ENCODE measurements around the gene DHX35. TPM values are rescaled to one million over a fixed set of nuclear protein-coding genes. Genes with fewer than 3 reads are reported as not detected.
A peak's percentile ranks its signal among the peaks of the same experiment; 100 is the strongest.

Gene DHX35
- total RNA-seq, 4 donors from 2014 or later, result 4.4 to 14.7 (median 10.8) TPM

DNA sequence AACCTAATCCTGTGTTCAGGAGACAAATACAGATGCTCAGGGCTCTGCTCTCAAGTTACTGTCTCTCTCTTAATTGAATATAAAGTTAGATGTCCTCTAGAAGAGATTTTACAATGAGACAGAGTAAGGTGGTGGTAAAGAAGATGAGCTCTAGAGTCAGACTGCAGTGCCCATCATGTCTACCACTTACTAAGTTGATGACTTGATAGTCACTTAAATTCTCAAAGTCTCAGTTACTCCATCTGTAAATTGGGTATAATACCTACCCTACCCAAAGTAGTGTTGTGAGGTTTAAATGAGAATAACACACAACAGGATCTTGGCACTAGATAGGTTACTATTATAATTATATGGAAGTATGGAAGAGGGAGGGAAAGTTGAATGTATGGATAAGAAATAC is 1.6 kb downstream of the DHX35 start:
- Histone ChIP-seq H3K9me3 (no peaks in the 10 kb centered on the region), H3K27ac (no peak overlapping the region), H3K27me3 (no peaks in the 10 kb centered on the region), H3K36me3 (peaks cover 0 to 10% (median 3%) of the 10 kb centered on the region in 3 donors), H3K4me1 (peaks cover 3 to 37% (median 7%) of the 10 kb centered on the region in 3 donors), H3K4me3 (no peak overlapping the region)
- TF ChIP-seq POLR2A (IDR thresholded peaks at IDR 0.05), result no peak
- TF ChIP-seq, protein P1, sequence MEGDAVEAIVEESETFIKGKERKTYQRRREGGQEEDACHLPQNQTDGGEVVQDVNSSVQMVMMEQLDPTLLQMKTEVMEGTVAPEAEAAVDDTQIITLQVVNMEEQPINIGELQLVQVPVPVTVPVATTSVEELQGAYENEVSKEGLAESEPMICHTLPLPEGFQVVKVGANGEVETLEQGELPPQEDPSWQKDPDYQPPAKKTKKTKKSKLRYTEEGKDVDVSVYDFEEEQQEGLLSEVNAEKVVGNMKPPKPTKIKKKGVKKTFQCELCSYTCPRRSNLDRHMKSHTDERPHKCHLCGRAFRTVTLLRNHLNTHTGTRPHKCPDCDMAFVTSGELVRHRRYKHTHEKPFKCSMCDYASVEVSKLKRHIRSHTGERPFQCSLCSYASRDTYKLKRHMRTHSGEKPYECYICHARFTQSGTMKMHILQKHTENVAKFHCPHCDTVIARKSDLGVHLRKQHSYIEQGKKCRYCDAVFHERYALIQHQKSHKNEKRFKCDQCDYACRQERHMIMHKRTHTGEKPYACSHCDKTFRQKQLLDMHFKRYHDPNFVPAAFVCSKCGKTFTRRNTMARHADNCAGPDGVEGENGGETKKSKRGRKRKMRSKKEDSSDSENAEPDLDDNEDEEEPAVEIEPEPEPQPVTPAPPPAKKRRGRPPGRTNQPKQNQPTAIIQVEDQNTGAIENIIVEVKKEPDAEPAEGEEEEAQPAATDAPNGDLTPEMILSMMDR (IDR thresholded peaks at IDR 0.05), result no peak
- intact Hi-C loops (cut with DNase I), result no loop called here
- DNase-seq, result no peak

DNA sequence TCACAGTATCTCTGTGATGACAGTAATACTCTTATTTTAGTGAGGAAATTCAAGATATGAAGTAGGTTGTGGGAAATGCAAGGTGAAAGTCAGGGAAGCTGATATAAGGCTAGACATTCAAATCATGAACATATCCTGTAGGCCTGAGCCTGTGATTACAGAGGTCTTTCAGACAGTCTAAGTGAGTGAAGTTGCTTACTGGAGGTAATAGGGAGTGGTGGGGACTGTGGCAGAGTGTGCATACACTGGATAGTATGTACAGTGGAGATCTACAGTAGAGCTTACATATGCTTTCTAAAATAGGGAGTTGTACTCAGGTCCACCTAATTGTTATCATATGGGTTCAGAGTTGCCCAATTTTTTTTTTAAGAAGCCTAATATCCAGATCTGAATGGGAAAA is 3.1 kb downstream of the DHX35 start:
- peaks cover 3 to 49% (median 7%) of the 10 kb centered on the region in 3 donors for H3K4me1 ChIP-seq

DNA sequence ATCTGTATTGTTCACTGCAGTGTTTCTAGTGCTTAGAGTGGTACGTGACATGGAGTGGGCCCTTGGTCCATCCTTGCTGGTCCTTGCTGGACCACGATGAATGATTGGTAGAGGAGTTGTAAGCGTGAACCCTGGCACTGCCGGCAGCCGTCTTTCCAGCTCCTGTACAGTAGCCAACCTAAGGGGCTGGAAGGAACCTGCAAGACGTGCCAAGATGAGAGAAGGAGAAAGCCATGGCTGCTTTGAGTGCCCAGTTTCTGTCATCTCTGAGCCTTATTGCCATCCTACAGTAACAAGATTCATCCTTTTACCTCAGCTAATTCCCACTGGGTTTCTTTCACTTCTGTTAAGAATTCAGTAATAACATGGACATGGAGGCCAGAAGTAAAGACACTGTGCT is 5.9 kb downstream of the DHX35 start:
- WGBS, 2 donors, result 54 to 56% methylated on average over 5 to 6 of the region's 6 CpGs

More for the DNA sequence above, 3.1 kb downstream of the DHX35 start:
- H3K36me3 ChIP-seq, result peaks cover 0 to 24% (median 7%) of the 10 kb centered on the region in 3 donors
- H3K27ac ChIP-seq, result no peak overlapping the region
- DNase-seq, result no peak
- H3K4me3 ChIP-seq, result no peak overlapping the region
- no peak for TF ChIP-seq POLR2A (IDR thresholded peaks at IDR 0.05)
- TF ChIP-seq, protein P1 (IDR thresholded peaks at IDR 0.05), result no peak
- intact Hi-C loops (cut with DNase I), result no loop called here
- H3K9me3 ChIP-seq, result no peaks in the 10 kb centered on the region
- no peaks in the 10 kb centered on the region for H3K27me3 ChIP-seq

DNA sequence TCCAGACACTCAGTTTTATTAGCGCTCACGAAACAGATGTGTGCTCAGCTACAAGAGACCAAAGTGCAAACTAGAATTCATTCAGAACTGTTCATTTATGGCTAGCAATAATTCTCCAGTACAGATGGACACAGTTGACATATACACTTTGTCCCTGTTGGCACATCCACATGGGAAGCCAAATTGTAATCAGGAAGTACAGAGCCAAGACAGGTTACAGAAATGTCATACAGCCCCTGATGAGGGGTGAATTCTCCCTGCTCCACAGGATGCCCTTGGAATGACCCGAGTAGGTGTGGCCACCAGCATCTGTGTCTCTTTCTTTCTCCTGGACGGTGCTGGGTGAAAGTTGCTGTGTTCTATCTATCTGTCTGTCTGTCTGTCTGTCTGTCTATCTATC is 7.6 kb downstream of the DHX35 start:
- intact Hi-C loops (cut with DNase I), result no loop called here
- 79 to 81% methylated on average over 4 of the region's 4 CpGs for WGBS, 2 donors
- no peaks in the 10 kb centered on the region for H3K27me3 ChIP-seq
- no peaks in the 10 kb centered on the region for H3K9me3 ChIP-seq
- TF ChIP-seq, protein P1 (IDR thresholded peaks at IDR 0.05), result no peak
- no peak for TF ChIP-seq POLR2A (IDR thresholded peaks at IDR 0.05)
- H3K4me3 ChIP-seq, result no peak overlapping the region
- DNase-seq, result no peak
- H3K36me3 ChIP-seq, result peaks cover 0 to 47% (median 7%) of the 10 kb centered on the region in 3 donors
- H3K27ac ChIP-seq, result peak overlapping the region; percentile 1 to 70 (median 34)
- peaks cover 0 to 44% (median 7%) of the 10 kb centered on the region in 3 donors for H3K4me1 ChIP-seq

More for the DNA sequence above, 5.9 kb downstream of the DHX35 start:
- Histone ChIP-seq H3K27me3 (no peaks in the 10 kb centered on the region), H3K4me1 (peaks cover under 1 to 40% (median 7%) of the 10 kb centered on the region in 3 donors), H3K4me3 (no peak overlapping the region), H3K36me3 (peaks cover 0 to 50% (median 7%) of the 10 kb centered on the region in 3 donors), H3K9me3 (no peaks in the 10 kb centered on the region), H3K27ac (peak overlapping the region in 3 of 4 donors; percentile 40 to 72 (median 70))
- TF ChIP-seq, protein P1 (IDR thresholded peaks at IDR 0.05), result no peak
- DNase-seq, result no peak
- intact Hi-C loops (cut with DNase I), result no loop called here

DNA sequence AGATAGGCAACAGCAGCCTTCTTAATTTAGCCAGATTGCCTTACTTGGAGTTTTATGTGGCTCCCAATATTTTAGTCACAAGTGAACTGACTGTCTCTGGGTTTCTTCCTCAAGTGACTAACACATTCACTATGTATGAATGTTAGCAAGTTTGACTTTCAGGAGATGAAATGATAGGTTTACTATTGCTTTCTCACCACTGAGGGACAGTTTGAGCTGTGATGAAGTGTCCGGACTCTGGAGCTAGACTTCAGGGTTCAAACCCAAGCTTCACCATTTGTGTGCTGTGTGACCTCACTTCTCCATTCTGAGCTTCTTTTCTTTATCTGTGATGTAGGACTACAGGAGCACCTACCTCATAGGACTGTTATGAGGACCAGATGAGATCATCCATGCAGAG is 8.2 kb downstream of the DHX35 start:
- 83 to 100% methylated on average over 1 of the region's 1 CpG for WGBS, 2 donors
- H3K27ac ChIP-seq, result peak overlapping the region in 3 of 4 donors; percentile 32 to 70 (median 58)
- no peak overlapping the region for H3K4me3 ChIP-seq
- DNase-seq, result no peak
- no peaks in the 10 kb centered on the region for H3K9me3 ChIP-seq
- intact Hi-C loops (cut with DNase I), result no loop called here
- no peaks in the 10 kb centered on the region for H3K27me3 ChIP-seq
- TF ChIP-seq, protein P1 (IDR thresholded peaks at IDR 0.05), result no peak
- TF ChIP-seq POLR2A (IDR thresholded peaks at IDR 0.05), result no peak
- H3K4me1 ChIP-seq, result peaks cover 0 to 49% (median 7%) of the 10 kb centered on the region in 3 donors
- peaks cover 0 to 41% (median 7%) of the 10 kb centered on the region in 3 donors for H3K36me3 ChIP-seq

Measured in esophagus squamous epithelium (tissue), 5 donors.